ENCODE results near the gene USH2A.

GRCh38 chr1:215875712-215876111, 547.5 kb downstream of the USH2A start:
- TF ChIP-seq FOXM1 (IDR thresholded peaks at IDR 0.05; ENCODE audit: borderline replicate concordance, low read depth) (no peak), YY1 (IDR thresholded peaks at IDR 0.05; ENCODE audit: low read depth) (no peak)
